ENCODE data around the gene CENPS. TPM values are rescaled to one million over a fixed set of nuclear protein-coding genes. Genes with fewer than 3 reads are reported as not detected.

The CENPS gene
- total RNA-seq, 3 donors from 2014 or later (not counting 1 experiment from before 2014, with no cell fraction given) = 4.1 to 5.0 (median 4.5) TPM

GRCh38 chr1:10388387-10388715 lies 41.9 kb upstream of the CENPS start:
- 54% methylated on average over 3 of the region's 3 CpGs for WGBS (ENCODE audit: insufficient coverage)
- H3K4me1 Mint-ChIP-seq = no peaks in the 10 kb centered on the region
- H3K4me3 Mint-ChIP-seq = no peak overlapping the region
- no peak overlapping the region for H3K27ac Mint-ChIP-seq
- H3K9me3 Mint-ChIP-seq = no peaks in the 10 kb centered on the region
- no peak overlapping the region for H3K27ac ChIP-seq (ENCODE audit: low read length)
- intact Hi-C loops (cut with micrococcal nuclease) = no loop called here
- H3K36me3 ChIP-seq (ENCODE audit: control insufficient read depth, insufficient read depth, low read length) = no peaks in the 10 kb centered on the region
- TF ChIP-seq CTCF (IDR thresholded peaks at IDR 0.05) = no peak
- no peaks in the 10 kb centered on the region for H3K27me3 Mint-ChIP-seq (ENCODE audit: low read depth in 2 of 2)
- H3K4me3 ChIP-seq (ENCODE audit: low read length) = no peak overlapping the region
- no peaks in the 10 kb centered on the region for H3K36me3 Mint-ChIP-seq
- no peaks in the 10 kb centered on the region for H3K27me3 ChIP-seq (ENCODE audit: control insufficient read depth, insufficient read depth, low read length)
- no peaks in the 10 kb centered on the region for H3K9me3 ChIP-seq (ENCODE audit: control insufficient read depth, insufficient read depth, low read length)
- no peaks in the 10 kb centered on the region for H3K4me1 ChIP-seq (ENCODE audit: control insufficient read depth, insufficient read depth, low read length)
- ATAC-seq (no peak), DNase-seq (no peak)

- no peak for DNase-seq
- Mint-ChIP-seq H3K27ac (no peak overlapping the region), H3K4me1 (no peaks in the 10 kb centered on the region), H3K4me3 (no peak overlapping the region), H3K27me3 (ENCODE audit: low read depth in 2 of 2) (no peaks in the 10 kb centered on the region), H3K9me3 (no peaks in the 10 kb centered on the region), H3K36me3 (no peaks in the 10 kb centered on the region)
- Histone ChIP-seq H3K9me3 (ENCODE audit: control insufficient read depth, insufficient read depth, low read length) (no peaks in the 10 kb centered on the region), H3K36me3 (ENCODE audit: control insufficient read depth, insufficient read depth, low read length) (no peaks in the 10 kb centered on the region), H3K4me3 (ENCODE audit: low read length) (no peak overlapping the region), H3K4me1 (ENCODE audit: control insufficient read depth, insufficient read depth, low read length) (no peaks in the 10 kb centered on the region), H3K27ac (ENCODE audit: low read length) (no peak overlapping the region), H3K27me3 (ENCODE audit: control insufficient read depth, insufficient read depth, low read length) (no peaks in the 10 kb centered on the region)
- ATAC-seq = no peak
- WGBS (ENCODE audit: insufficient coverage) = 88% methylated on average over 5 of the region's 6 CpGs
- no peak for TF ChIP-seq CTCF (IDR thresholded peaks at IDR 0.05)
- intact Hi-C loops (cut with micrococcal nuclease) = no loop called here
Measured at GRCh38 chr1:10389271-10389973, 40.8 kb upstream of the CENPS start.

DNA sequence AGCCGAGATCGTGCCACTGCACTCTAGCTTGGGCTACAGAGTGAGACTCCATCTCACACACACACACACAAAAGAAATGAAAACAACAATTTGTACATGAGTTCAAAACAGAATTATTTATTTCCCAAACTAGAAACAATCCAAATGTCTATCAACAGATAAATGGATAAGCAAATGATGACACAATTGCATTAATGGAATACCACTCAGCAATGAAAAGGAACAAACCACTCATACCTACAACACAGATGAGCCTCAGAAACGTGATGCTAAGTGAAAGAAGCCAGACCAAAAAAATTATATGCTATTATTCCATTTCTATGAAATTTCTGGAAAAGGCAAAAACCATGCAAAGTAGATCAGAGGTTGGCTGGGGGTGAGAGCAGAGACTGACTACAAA lies 33.4 kb upstream of the CENPS start:
- Mint-ChIP-seq H3K4me3 (peak overlapping the region; percentile 9), H3K27me3 (ENCODE audit: low read depth in 2 of 2) (no peaks in the 10 kb centered on the region), H3K9me3 (no peaks in the 10 kb centered on the region), H3K4me1 (peaks cover 15 to 19% of the 10 kb centered on the region in 2 donors), H3K27ac (no peak overlapping the region), H3K36me3 (no peaks in the 10 kb centered on the region)
- no peak for DNase-seq
- Histone ChIP-seq H3K27ac (ENCODE audit: low read length) (no peak overlapping the region), H3K36me3 (ENCODE audit: control insufficient read depth, insufficient read depth, low read length) (no peaks in the 10 kb centered on the region), H3K4me1 (ENCODE audit: control insufficient read depth, insufficient read depth, low read length) (peaks cover 18% of the 10 kb centered on the region), H3K9me3 (ENCODE audit: control insufficient read depth, insufficient read depth, low read length) (no peaks in the 10 kb centered on the region), H3K4me3 (ENCODE audit: low read length) (no peak overlapping the region), H3K27me3 (ENCODE audit: control insufficient read depth, insufficient read depth, low read length) (no peaks in the 10 kb centered on the region)
- intact Hi-C loops (cut with micrococcal nuclease) = no loop called here
- no peak for TF ChIP-seq CTCF (IDR thresholded peaks at IDR 0.05)
- 98% methylated on average over 2 of the region's 3 CpGs for WGBS (ENCODE audit: insufficient coverage)
- no peak for ATAC-seq

- Mint-ChIP-seq H3K9me3 (no peaks in the 10 kb centered on the region), H3K27ac (peak overlapping the region; percentile 83 to 87), H3K4me3 (peak overlapping the region; percentile 94), H3K27me3 (ENCODE audit: low read depth in 2 of 2) (no peaks in the 10 kb centered on the region), H3K36me3 (no peaks in the 10 kb centered on the region), H3K4me1 (peaks cover 15 to 19% of the 10 kb centered on the region in 2 donors)
- no peaks in the 10 kb centered on the region for H3K9me3 ChIP-seq (ENCODE audit: control insufficient read depth, insufficient read depth, low read length)
- WGBS (ENCODE audit: insufficient coverage) = under 1% methylated on average over 34 of the region's 34 CpGs
- H3K27ac ChIP-seq (ENCODE audit: low read length) = peak overlapping the region; percentile 10
- no peak for TF ChIP-seq CTCF (IDR thresholded peaks at IDR 0.05)
- ATAC-seq (no peak), DNase-seq (no peak)
- H3K4me3 ChIP-seq (ENCODE audit: low read length) = peak overlapping the region; percentile 80
- intact Hi-C loops (cut with micrococcal nuclease) = loop anchor here (2.0 kb wide), 2 partner anchors 30 to 76 kb away; partner anchors contain the start of gene PEX14
- peaks cover 18% of the 10 kb centered on the region for H3K4me1 ChIP-seq (ENCODE audit: control insufficient read depth, insufficient read depth, low read length)
- peaks cover 5% of the 10 kb centered on the region for H3K36me3 ChIP-seq (ENCODE audit: control insufficient read depth, insufficient read depth, low read length)
- H3K27me3 ChIP-seq (ENCODE audit: control insufficient read depth, insufficient read depth, low read length) = no peaks in the 10 kb centered on the region
Measured at GRCh38 chr1:10398278-10398733, 31.9 kb upstream of the CENPS start.

All from natural killer cell (primary cell).